MM.1S (cell line): ENCODE measurements around the gene TUBB4B.

Source experiments
- CTCF ChIP-seq: fragments of 300-600 bp; sonication (generic); IDR thresholded peaks from 2 replicates; pipeline ENCODE4 v1.5.1; 2016; ENCODE audit warnings: antibody characterized with exemption, low read length, mixed read lengths
- EZH2 ChIP-seq: fragments of 300-600 bp; sonication (generic); optimal IDR thresholded peaks from 2 replicates; pipeline ENCODE3; 2017; ENCODE audit warnings: low read depth, mild to moderate bottlenecking, antibody characterized with exemption, low read length, mixed read lengths
- EZH2phosphoT487 ChIP-seq: fragments of 300-600 bp; sonication (generic); IDR thresholded peaks from 2 replicates; pipeline ENCODE4 v1.6.1; 2018; ENCODE audit warnings: antibody characterized with exemption, low read length

GRCh38 chr9:137269231-137269772 is 28.2 kb downstream of the TUBB4B start:
- TF ChIP-seq EZH2phosphoT487 (no peak), CTCF (no peak), EZH2 (no peak)
